B cell (primary cell): ENCODE results near the gene OR10G6. TPM values are rescaled to one million over a fixed set of nuclear protein-coding genes. Genes with fewer than 3 reads are reported as not detected.

Experiments
- ATAC-seq: fragments of 200-7000 bp; cut with Tn5 transposase; one replicate; pipeline ENCODE4 v1.10.0; 2021; ENCODE audit warnings: low read depth, mild to moderate bottlenecking, moderate number of reproducible peaks, moderate library complexity
- CTCF ChIA-PET: fragments of 350-600 bp; sonication (Branson Sonifier 250); formaldehyde crosslinking; loops from one replicate; lab custom pipeline; 2021; ENCODE audit warnings: antibody characterized with exemption, inconsistent platforms; lab: Charles Lee
- POLR2A ChIA-PET: fragments of 350-600 bp; sonication (Branson Sonifier 250); formaldehyde crosslinking; loops from one replicate; lab custom pipeline; 2021; ENCODE audit warnings: antibody characterized with exemption; lab: Charles Lee
- DNase-seq: peaks from one replicate; pipeline ENCODE4 v3.0.0; 2013
- H2AFZ ChIP-seq: 2 replicates; pipeline ENCODE4 v1.6.1; 2012; ENCODE audit warnings: mild to moderate bottlenecking, low read depth, low read length; ENCODE audit not compliant: insufficient read depth, poor library complexity, severe bottlenecking
- H3K27ac ChIP-seq, 2 donors: 1 replicate in 1 of 2; 2 replicates in 1 of 2; pipeline ENCODE4 v1.5.1; 2012 to 2013; ENCODE audit warnings: low read length in 2 of 2, mild to moderate bottlenecking in 2 of 2, moderate library complexity in 1 of 2
- H3K27me3 ChIP-seq, 4 experiments: fragments of 200-600 bp in 1 of 4; sonication (generic) in 1 of 4; replicated peaks in 1 of 4; 1 replicate in 2 of 4; 2 replicates in 2 of 4; pipeline versions ENCODE4 v1.6.1 to v1.7.0; 2013 to 2016; ENCODE audit warnings: low read length in 3 of 4, mild to moderate bottlenecking in 2 of 4, mixed read lengths in 1 of 4, moderate library complexity in 1 of 4; ENCODE audit not compliant: insufficient read depth in 4 of 4, control insufficient read depth in 3 of 4; ENCODE audit errors: control extremely low read depth in 1 of 4
- H3K36me3 ChIP-seq, 2 experiments: replicated peaks in 1 of 2; 1 replicate in 1 of 2; 2 replicates in 1 of 2; pipeline versions ENCODE4 v1.6.1 to v1.7.1; 2013; ENCODE audit warnings: low read length in 1 of 2; ENCODE audit not compliant: insufficient read depth in 2 of 2, control insufficient read depth in 1 of 2; ENCODE audit errors: control extremely low read depth in 1 of 2, extremely low read depth in 1 of 2
- H3K4me1 ChIP-seq, 2 donors: fragments of 200-600 bp in 1 of 2; sonication (generic) in 1 of 2; 1 replicate in 1 of 2; 2 replicates in 1 of 2; pipeline versions ENCODE4 v1.5.1 to v1.6.1; 2013 to 2017; ENCODE audit warnings: low read length in 2 of 2; ENCODE audit not compliant: control insufficient read depth in 2 of 2, insufficient read depth in 2 of 2
- H3K4me2 ChIP-seq: replicated peaks from 2 replicates; pipeline ENCODE3; 2012; ENCODE audit warnings: mild to moderate bottlenecking, low read depth, low read length; ENCODE audit not compliant: poor library complexity, severe bottlenecking
- H3K4me3 ChIP-seq, 5 experiments: fragments of 200-600 bp in 1 of 5; sonication (generic) in 1 of 5; 1 replicate in 3 of 5; 2 replicates in 2 of 5; pipeline versions ENCODE4 v1.5.1 to v1.7.0; 2011 to 2016; ENCODE audit warnings: low read length in 4 of 5, mild to moderate bottlenecking in 4 of 5, low read depth in 2 of 5, control low read depth in 1 of 5, moderate library complexity in 1 of 5; ENCODE audit not compliant: insufficient read depth in 1 of 5; ENCODE audit errors: control extremely low read depth in 1 of 5, extremely low read depth in 1 of 5
- H3K79me2 ChIP-seq: fragments of 200-600 bp; sonication (generic); one replicate; pipeline ENCODE4 v1.6.0; 2016; ENCODE audit warnings: low read length; ENCODE audit not compliant: control insufficient read depth, insufficient read depth
- H3K9ac ChIP-seq: fragments of 200-600 bp; sonication (generic); 2 replicates; pipeline ENCODE4 v1.6.1; 2017; ENCODE audit warnings: mild to moderate bottlenecking, low read length, moderate library complexity
- H3K9me3 ChIP-seq, 3 donors: one replicate each; pipeline versions ENCODE4 v1.6.1 to v1.7.1; 2013; ENCODE audit warnings: low read length in 2 of 3; ENCODE audit not compliant: control insufficient read depth in 2 of 3, insufficient read depth in 1 of 3; ENCODE audit errors: control extremely low read depth in 1 of 3
- H4K20me1 ChIP-seq: 2 replicates; pipeline ENCODE4 v1.6.0; 2012; ENCODE audit warnings: mild to moderate bottlenecking, low read length; ENCODE audit not compliant: insufficient read depth, control insufficient read depth, poor library complexity, severe bottlenecking
- H3K27ac Mint-ChIP-seq: one replicate; pipeline ENCODE4 v1.8.0; 2021; ENCODE audit warnings: mixed read lengths
- H3K27me3 Mint-ChIP-seq: one replicate; pipeline ENCODE4 v1.8.0; 2021; ENCODE audit warnings: mixed read lengths
- H3K4me1 Mint-ChIP-seq: one replicate; pipeline ENCODE4 v1.8.0; 2021; ENCODE audit warnings: mixed read lengths
- H3K4me3 Mint-ChIP-seq: one replicate; pipeline ENCODE4 v1.8.0; 2021; ENCODE audit warnings: mixed read lengths
- H3K9me3 Mint-ChIP-seq: one replicate; pipeline ENCODE4 v1.8.0; 2022; ENCODE audit warnings: mixed read lengths; ENCODE audit not compliant: insufficient read depth
- EZH2 ChIP-seq: IDR thresholded peaks from 2 replicates; pipeline ENCODE4 v1.6.1; 2012; ENCODE audit warnings: borderline replicate concordance, low read depth, mild to moderate bottlenecking, moderate library complexity, low read length; ENCODE audit not compliant: insufficient read depth, poor library complexity, severe bottlenecking
- WGBS: methylation state at CpG from one replicate; pipeline ENCODE4 v1.1.5; 2013; ENCODE audit warnings: missing lambda C conversion rate; ENCODE audit not compliant: insufficient coverage; 5-methylcytosine and 5-hydroxymethylcytosine counted together
- intact Hi-C: fragments of 100-400 bp; cut with micrococcal nuclease; formaldehyde crosslinking; loops from one replicate; pipeline ENCODE4 v1.10.0; 2022
- polyA plus RNA-seq: library from polyadenylated mRNA; depleted of rRNA; stranded (reverse); fragments of >200 nt; gene quantifications from 2 replicates; pipeline ENCODE4 v1.2.3, GENCODE V29; 2012
- total RNA-seq, 2 donors: library from RNA; stranded (reverse); fragments of 120-200 nt in 1 of 2; gene quantifications; 1 replicate in 1 of 2; 2 replicates in 1 of 2; pipeline versions ENCODE4 v1.2.3 to v1.2.4, GENCODE V29; 2013 to 2022
- TF ChIP-seq, protein P1 (sequence below): fragments of 200-600 bp; IDR thresholded peaks from one replicate; pipeline ENCODE4 v1.8.0; 2022; ENCODE audit warnings: antibody characterized with exemption, mild to moderate bottlenecking

OR10G6 gene
- total and polyA plus RNA-seq, 2 donors (not counting 1 experiment from before 2014, with no cell fraction given), result not detected

DNA sequence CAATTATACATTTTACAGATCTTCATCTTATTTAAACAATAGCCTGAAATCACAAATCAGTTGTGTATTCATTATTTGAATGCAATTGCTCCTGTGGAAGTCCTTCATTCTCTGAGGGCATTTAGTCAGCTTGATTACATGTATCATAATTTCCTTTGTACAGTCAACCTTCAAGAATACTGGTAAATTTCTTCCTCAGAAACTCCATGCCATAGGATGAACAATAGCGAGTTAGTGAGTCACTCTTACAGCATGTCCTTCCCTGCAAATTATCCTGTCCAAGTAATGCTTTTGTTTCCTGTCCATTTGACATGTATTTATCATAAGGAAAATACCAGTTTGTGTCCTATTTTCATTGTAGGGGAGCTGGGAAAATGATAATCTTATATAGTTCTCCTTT, 21.1 kb downstream of the OR10G6 start:
- Histone ChIP-seq H3K4me3 (no peak overlapping the region), H3K4me2 (no peak overlapping the region), H3K9ac (no peak overlapping the region), H3K27me3 (no peaks in the 10 kb centered on the region), H3K36me3 (no peaks in the 10 kb centered on the region), H3K4me1 (no peaks in the 10 kb centered on the region), H3K79me2 (no peaks in the 10 kb centered on the region), H3K27ac (no peak overlapping the region), H3K9me3 (peaks cover 0 to 6% (median 0%) of the 10 kb centered on the region in 3 donors), H2AFZ (no peak overlapping the region), H4K20me1 (no peaks in the 10 kb centered on the region)
- POLR2A ChIA-PET, result no interaction called here
- DNase-seq, result no peak
- Mint-ChIP-seq H3K4me3 (no peak overlapping the region), H3K4me1 (no peaks in the 10 kb centered on the region), H3K9me3 (peaks cover 7% of the 10 kb centered on the region), H3K27me3 (peaks cover 5% of the 10 kb centered on the region), H3K27ac (no peak overlapping the region)
- intact Hi-C loops, result no loop called here
- CTCF ChIA-PET, result no interaction called here
- no CpG with 5 or more reads among the region's 1 CpG for WGBS
- no peak for ATAC-seq
- no peak for TF ChIP-seq EZH2
- TF ChIP-seq, protein P1, sequence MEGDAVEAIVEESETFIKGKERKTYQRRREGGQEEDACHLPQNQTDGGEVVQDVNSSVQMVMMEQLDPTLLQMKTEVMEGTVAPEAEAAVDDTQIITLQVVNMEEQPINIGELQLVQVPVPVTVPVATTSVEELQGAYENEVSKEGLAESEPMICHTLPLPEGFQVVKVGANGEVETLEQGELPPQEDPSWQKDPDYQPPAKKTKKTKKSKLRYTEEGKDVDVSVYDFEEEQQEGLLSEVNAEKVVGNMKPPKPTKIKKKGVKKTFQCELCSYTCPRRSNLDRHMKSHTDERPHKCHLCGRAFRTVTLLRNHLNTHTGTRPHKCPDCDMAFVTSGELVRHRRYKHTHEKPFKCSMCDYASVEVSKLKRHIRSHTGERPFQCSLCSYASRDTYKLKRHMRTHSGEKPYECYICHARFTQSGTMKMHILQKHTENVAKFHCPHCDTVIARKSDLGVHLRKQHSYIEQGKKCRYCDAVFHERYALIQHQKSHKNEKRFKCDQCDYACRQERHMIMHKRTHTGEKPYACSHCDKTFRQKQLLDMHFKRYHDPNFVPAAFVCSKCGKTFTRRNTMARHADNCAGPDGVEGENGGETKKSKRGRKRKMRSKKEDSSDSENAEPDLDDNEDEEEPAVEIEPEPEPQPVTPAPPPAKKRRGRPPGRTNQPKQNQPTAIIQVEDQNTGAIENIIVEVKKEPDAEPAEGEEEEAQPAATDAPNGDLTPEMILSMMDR, result no peak

- H3K79me2 ChIP-seq, result no peaks in the 10 kb centered on the region
- H3K4me1 ChIP-seq, result no peaks in the 10 kb centered on the region
- Mint-ChIP-seq H3K4me1 (no peaks in the 10 kb centered on the region), H3K4me3 (no peak overlapping the region), H3K27ac (no peak overlapping the region), H3K27me3 (no peaks in the 10 kb centered on the region), H3K9me3 (peaks cover 6% of the 10 kb centered on the region)
- ChIA-PET POLR2A (no interaction called here), CTCF (no interaction called here)
- TF ChIP-seq, protein P1, result no peak
- TF ChIP-seq EZH2, result no peak
- ATAC-seq (no peak), DNase-seq (no peak)
- no peaks in the 10 kb centered on the region for H3K36me3 ChIP-seq
- no peak overlapping the region for H3K4me3 ChIP-seq
- no peak overlapping the region for H3K9ac ChIP-seq
- no peaks in the 10 kb centered on the region for H4K20me1 ChIP-seq
- intact Hi-C loops, result no loop called here
- H3K27ac ChIP-seq, result no peak overlapping the region
- no peak overlapping the region for H3K4me2 ChIP-seq
- no peaks in the 10 kb centered on the region for H3K9me3 ChIP-seq
- H3K27me3 ChIP-seq, result no peaks in the 10 kb centered on the region
- H2AFZ ChIP-seq, result no peak overlapping the region
These were observed 38.2 kb downstream of the OR10G6 start for GRCh38 chr11:123956752-123957151.
